B cell (primary cell): ENCODE results near the gene PODXL. TPM values are rescaled to one million over a fixed set of nuclear protein-coding genes. Genes with fewer than 3 reads are reported as not detected.

Experiments used
- ATAC-seq: fragments of 200-7000 bp; cut with Tn5 transposase; one replicate; pipeline ENCODE4 v1.10.0; 2021; ENCODE audit warnings: low read depth, mild to moderate bottlenecking, moderate number of reproducible peaks, moderate library complexity
- CTCF ChIA-PET: fragments of 350-600 bp; sonication (Branson Sonifier 250); formaldehyde crosslinking; loops from one replicate; lab custom pipeline; 2021; ENCODE audit warnings: antibody characterized with exemption, inconsistent platforms; lab: Charles Lee
- POLR2A ChIA-PET: fragments of 350-600 bp; sonication (Branson Sonifier 250); formaldehyde crosslinking; loops from one replicate; lab custom pipeline; 2021; ENCODE audit warnings: antibody characterized with exemption; lab: Charles Lee
- DNase-seq: peaks from one replicate; pipeline ENCODE4 v3.0.0; 2013
- H2AFZ ChIP-seq: 2 replicates; pipeline ENCODE4 v1.6.1; 2012; ENCODE audit warnings: mild to moderate bottlenecking, low read depth, low read length; ENCODE audit not compliant: insufficient read depth, poor library complexity, severe bottlenecking
- H3K27ac ChIP-seq, 2 donors: 1 replicate in 1 of 2; 2 replicates in 1 of 2; pipeline ENCODE4 v1.5.1; 2012 to 2013; ENCODE audit warnings: low read length in 2 of 2, mild to moderate bottlenecking in 2 of 2, moderate library complexity in 1 of 2
- H3K27me3 ChIP-seq, 4 experiments: fragments of 200-600 bp in 1 of 4; sonication (generic) in 1 of 4; replicated peaks in 1 of 4; 1 replicate in 2 of 4; 2 replicates in 2 of 4; pipeline versions ENCODE4 v1.6.1 to v1.7.0; 2013 to 2016; ENCODE audit warnings: low read length in 3 of 4, mild to moderate bottlenecking in 2 of 4, mixed read lengths in 1 of 4, moderate library complexity in 1 of 4; ENCODE audit not compliant: insufficient read depth in 4 of 4, control insufficient read depth in 3 of 4; ENCODE audit errors: control extremely low read depth in 1 of 4
- H3K36me3 ChIP-seq, 2 experiments: replicated peaks in 1 of 2; 1 replicate in 1 of 2; 2 replicates in 1 of 2; pipeline versions ENCODE4 v1.6.1 to v1.7.1; 2013; ENCODE audit warnings: low read length in 1 of 2; ENCODE audit not compliant: insufficient read depth in 2 of 2, control insufficient read depth in 1 of 2; ENCODE audit errors: control extremely low read depth in 1 of 2, extremely low read depth in 1 of 2
- H3K4me1 ChIP-seq, 2 donors: fragments of 200-600 bp in 1 of 2; sonication (generic) in 1 of 2; 1 replicate in 1 of 2; 2 replicates in 1 of 2; pipeline versions ENCODE4 v1.5.1 to v1.6.1; 2013 to 2017; ENCODE audit warnings: low read length in 2 of 2; ENCODE audit not compliant: control insufficient read depth in 2 of 2, insufficient read depth in 2 of 2
- H3K4me2 ChIP-seq: replicated peaks from 2 replicates; pipeline ENCODE3; 2012; ENCODE audit warnings: mild to moderate bottlenecking, low read depth, low read length; ENCODE audit not compliant: poor library complexity, severe bottlenecking
- H3K4me3 ChIP-seq, 5 experiments: fragments of 200-600 bp in 1 of 5; sonication (generic) in 1 of 5; 1 replicate in 3 of 5; 2 replicates in 2 of 5; pipeline versions ENCODE4 v1.5.1 to v1.7.0; 2011 to 2016; ENCODE audit warnings: low read length in 4 of 5, mild to moderate bottlenecking in 4 of 5, low read depth in 2 of 5, control low read depth in 1 of 5, moderate library complexity in 1 of 5; ENCODE audit not compliant: insufficient read depth in 1 of 5; ENCODE audit errors: control extremely low read depth in 1 of 5, extremely low read depth in 1 of 5
- H3K79me2 ChIP-seq: fragments of 200-600 bp; sonication (generic); one replicate; pipeline ENCODE4 v1.6.0; 2016; ENCODE audit warnings: low read length; ENCODE audit not compliant: control insufficient read depth, insufficient read depth
- H3K9ac ChIP-seq: fragments of 200-600 bp; sonication (generic); 2 replicates; pipeline ENCODE4 v1.6.1; 2017; ENCODE audit warnings: mild to moderate bottlenecking, low read length, moderate library complexity
- H3K9me3 ChIP-seq, 3 donors: one replicate each; pipeline versions ENCODE4 v1.6.1 to v1.7.1; 2013; ENCODE audit warnings: low read length in 2 of 3; ENCODE audit not compliant: control insufficient read depth in 2 of 3, insufficient read depth in 1 of 3; ENCODE audit errors: control extremely low read depth in 1 of 3
- H4K20me1 ChIP-seq: 2 replicates; pipeline ENCODE4 v1.6.0; 2012; ENCODE audit warnings: mild to moderate bottlenecking, low read length; ENCODE audit not compliant: insufficient read depth, control insufficient read depth, poor library complexity, severe bottlenecking
- H3K27ac Mint-ChIP-seq: one replicate; pipeline ENCODE4 v1.8.0; 2021; ENCODE audit warnings: mixed read lengths
- H3K27me3 Mint-ChIP-seq: one replicate; pipeline ENCODE4 v1.8.0; 2021; ENCODE audit warnings: mixed read lengths
- H3K4me1 Mint-ChIP-seq: one replicate; pipeline ENCODE4 v1.8.0; 2021; ENCODE audit warnings: mixed read lengths
- H3K4me3 Mint-ChIP-seq: one replicate; pipeline ENCODE4 v1.8.0; 2021; ENCODE audit warnings: mixed read lengths
- H3K9me3 Mint-ChIP-seq: one replicate; pipeline ENCODE4 v1.8.0; 2022; ENCODE audit warnings: mixed read lengths; ENCODE audit not compliant: insufficient read depth
- CTCF ChIP-seq: fragments of 200-600 bp; IDR thresholded peaks from one replicate; pipeline ENCODE4 v1.8.0; 2022; ENCODE audit warnings: antibody characterized with exemption, mild to moderate bottlenecking
- EZH2 ChIP-seq: IDR thresholded peaks from 2 replicates; pipeline ENCODE4 v1.6.1; 2012; ENCODE audit warnings: borderline replicate concordance, low read depth, mild to moderate bottlenecking, moderate library complexity, low read length; ENCODE audit not compliant: insufficient read depth, poor library complexity, severe bottlenecking
- WGBS: methylation state at CpG from one replicate; pipeline ENCODE4 v1.1.5; 2013; ENCODE audit warnings: missing lambda C conversion rate; ENCODE audit not compliant: insufficient coverage; 5-methylcytosine and 5-hydroxymethylcytosine counted together
- intact Hi-C: fragments of 100-400 bp; cut with micrococcal nuclease; formaldehyde crosslinking; loops from one replicate; pipeline ENCODE4 v1.10.0; 2022
- polyA plus RNA-seq: library from polyadenylated mRNA; depleted of rRNA; stranded (reverse); fragments of >200 nt; gene quantifications from 2 replicates; pipeline ENCODE4 v1.2.3, GENCODE V29; 2012
- total RNA-seq, 2 donors: library from RNA; stranded (reverse); fragments of 120-200 nt in 1 of 2; gene quantifications; 1 replicate in 1 of 2; 2 replicates in 1 of 2; pipeline versions ENCODE4 v1.2.3 to v1.2.4, GENCODE V29; 2013 to 2022

The PODXL gene
- total and polyA plus RNA-seq, 2 donors (not counting 1 experiment from before 2014, with no cell fraction given), result 1.5 to 5.8 TPM

- intact Hi-C loops, result no loop called here
- H3K4me3 Mint-ChIP-seq, result no peak overlapping the region
- TF ChIP-seq EZH2 (no peak), CTCF (no peak)
- Histone ChIP-seq H3K9me3 (no peaks in the 10 kb centered on the region), H4K20me1 (no peaks in the 10 kb centered on the region), H3K4me3 (no peak overlapping the region), H2AFZ (peak overlapping the region; percentile 48), H3K4me1 (peaks cover 6 to 12% of the 10 kb centered on the region in 2 donors), H3K4me2 (no peak overlapping the region), H3K27ac (no peak overlapping the region), H3K9ac (no peak overlapping the region), H3K36me3 (no peaks in the 10 kb centered on the region), H3K27me3 (no peaks in the 10 kb centered on the region), H3K79me2 (no peaks in the 10 kb centered on the region)
- no peak for ATAC-seq
- 56% methylated on average over 15 of the region's 15 CpGs for WGBS
- DNase-seq, result peak; percentile 10
- peaks cover 7% of the 10 kb centered on the region for H3K27me3 Mint-ChIP-seq
- ChIA-PET POLR2A (interaction anchor here (0.5 kb wide), 1 partner anchor 607 kb away, joined by 3 read pairs; no protein-coding TSS in a partner anchor), CTCF (interaction anchor here (2.7 to 6.2 kb wide), 2 partner anchors 12 to 143 kb away, joined by 15 to 43 read pairs; no protein-coding TSS in a partner anchor)
- no peak overlapping the region for H3K27ac Mint-ChIP-seq
- no peaks in the 10 kb centered on the region for H3K9me3 Mint-ChIP-seq
- H3K4me1 Mint-ChIP-seq, result peaks cover 21% of the 10 kb centered on the region
These were observed 44.5 kb downstream of the PODXL start for GRCh38 chr7:131511774-131512535.

GRCh38 chr7:131511071-131511470 is 45.4 kb downstream of the PODXL start:
- H3K4me1 Mint-ChIP-seq, result peaks cover 21% of the 10 kb centered on the region
- Histone ChIP-seq H3K27me3 (no peaks in the 10 kb centered on the region), H3K27ac (no peak overlapping the region), H3K4me2 (no peak overlapping the region), H2AFZ (no peak overlapping the region), H3K4me3 (no peak overlapping the region), H4K20me1 (no peaks in the 10 kb centered on the region), H3K36me3 (no peaks in the 10 kb centered on the region), H3K9ac (no peak overlapping the region), H3K9me3 (no peaks in the 10 kb centered on the region), H3K79me2 (no peaks in the 10 kb centered on the region), H3K4me1 (peaks cover 6 to 12% of the 10 kb centered on the region in 2 donors)
- DNase-seq, result no peak
- TF ChIP-seq CTCF (no peak), EZH2 (no peak)
- 90% methylated on average over 9 of the region's 9 CpGs for WGBS
- no peak for ATAC-seq
- H3K27me3 Mint-ChIP-seq, result peaks cover 7% of the 10 kb centered on the region
- intact Hi-C loops, result no loop called here
- no peak overlapping the region for H3K4me3 Mint-ChIP-seq
- ChIA-PET CTCF (interaction anchor here (0.7 to 6.2 kb wide), 4 partner anchors 11 to 144 kb away, joined by 3 to 43 read pairs (median 9); no protein-coding TSS in a partner anchor), POLR2A (interaction anchor here (0.5 kb wide), 1 partner anchor 606 kb away, joined by 3 read pairs; no protein-coding TSS in a partner anchor)
- no peak overlapping the region for H3K27ac Mint-ChIP-seq
- H3K9me3 Mint-ChIP-seq, result no peaks in the 10 kb centered on the region
